Trophoblast cell (in vitro differentiated cells and primary cell): ENCODE results near the gene CCR8.

Experiments used
- DNase-seq, 2 donors: peaks; one replicate each; pipeline ENCODE4 v3.0.0-alpha.2; 2016
- H2AFZ ChIP-seq: 2 replicates; pipeline ENCODE4 v1.6.1; 2013; ENCODE audit warnings: low read length, moderate library complexity, mild to moderate bottlenecking; ENCODE audit not compliant: insufficient read depth, poor library complexity
- H2AK5ac ChIP-seq: 2 replicates; pipeline ENCODE4 v1.6.1; 2013; ENCODE audit warnings: mild to moderate bottlenecking, low read length
- H2BK120ac ChIP-seq: 2 replicates; pipeline ENCODE4 v1.6.1; 2013; ENCODE audit warnings: low read length, mild to moderate bottlenecking, moderate library complexity; ENCODE audit not compliant: insufficient read depth, poor library complexity
- H2BK12ac ChIP-seq: 2 replicates; pipeline ENCODE4 v1.6.1; 2013; ENCODE audit warnings: mild to moderate bottlenecking, low read length, moderate library complexity
- H2BK5ac ChIP-seq: 2 replicates; pipeline ENCODE4 v1.6.1; 2013; ENCODE audit warnings: low read length, low read depth, moderate library complexity, mild to moderate bottlenecking; ENCODE audit not compliant: poor library complexity
- H3K14ac ChIP-seq: 2 replicates; pipeline ENCODE4 v1.6.1; 2013; ENCODE audit warnings: mild to moderate bottlenecking, low read length
- H3K18ac ChIP-seq: 2 replicates; pipeline ENCODE4 v1.6.1; 2013; ENCODE audit warnings: mild to moderate bottlenecking, low read length
- H3K23ac ChIP-seq: 2 replicates; pipeline ENCODE4 v1.6.1; 2013; ENCODE audit warnings: low read length
- H3K27ac ChIP-seq: 2 replicates; pipeline ENCODE4 v1.5.1; 2013; ENCODE audit warnings: low read depth, mild to moderate bottlenecking, inconsistent platforms, low read length, moderate library complexity
- H3K27me3 ChIP-seq: 2 replicates; pipeline ENCODE4 v1.6.1; 2013; ENCODE audit warnings: inconsistent platforms, mild to moderate bottlenecking, low read length, moderate library complexity; ENCODE audit not compliant: insufficient read depth
- H3K36me3 ChIP-seq, 2 experiments: 1 replicate in 1 of 2; 2 replicates in 1 of 2; pipeline ENCODE4 v1.6.1; 2013; ENCODE audit warnings: low read length in 2 of 2, mild to moderate bottlenecking in 2 of 2, moderate library complexity in 1 of 2; ENCODE audit not compliant: insufficient read depth in 2 of 2, control insufficient read depth in 1 of 2
- H3K4ac ChIP-seq: 2 replicates; pipeline ENCODE4 v1.6.1; 2013; ENCODE audit warnings: low read depth, mild to moderate bottlenecking, low read length, moderate library complexity
- H3K4me1 ChIP-seq, 2 experiments: 1 replicate in 1 of 2; 2 replicates in 1 of 2; pipeline ENCODE4 v1.6.1; 2013; ENCODE audit warnings: low read length in 2 of 2, mild to moderate bottlenecking in 2 of 2, moderate library complexity in 1 of 2; ENCODE audit not compliant: insufficient read depth in 2 of 2, control insufficient read depth in 1 of 2
- H3K4me2 ChIP-seq: 2 replicates; pipeline ENCODE4 v1.6.1; 2013; ENCODE audit warnings: inconsistent platforms, mild to moderate bottlenecking, low read length, moderate library complexity
- H3K4me3 ChIP-seq: 2 replicates; pipeline ENCODE4 v1.5.1; 2013; ENCODE audit warnings: mild to moderate bottlenecking, low read depth, low read length, inconsistent platforms
- H3K79me1 ChIP-seq: one replicate; pipeline ENCODE4 v1.6.1; 2013; ENCODE audit warnings: low read length
- H3K79me2 ChIP-seq: 2 replicates; pipeline ENCODE4 v1.6.1; 2013; ENCODE audit warnings: low read length, mild to moderate bottlenecking; ENCODE audit not compliant: control insufficient read depth, insufficient read depth, poor library complexity
- H3K9ac ChIP-seq: 2 replicates; pipeline ENCODE4 v1.6.1; 2013; ENCODE audit warnings: mild to moderate bottlenecking, low read length
- H3K9me3 ChIP-seq: 2 replicates; pipeline ENCODE4 v1.6.1; 2013; ENCODE audit warnings: low read depth, mild to moderate bottlenecking, control low read depth, inconsistent platforms, low read length; ENCODE audit not compliant: insufficient read depth
- H4K12ac ChIP-seq: 2 replicates; pipeline ENCODE4 v1.6.1; 2013; ENCODE audit warnings: low read depth, mild to moderate bottlenecking, low read length, moderate library complexity
- H4K8ac ChIP-seq: 2 replicates; pipeline ENCODE4 v1.6.1; 2013; ENCODE audit warnings: low read depth, mild to moderate bottlenecking, low read length, moderate library complexity
- H4K91ac ChIP-seq: one replicate; pipeline ENCODE4 v1.6.1; 2013; ENCODE audit warnings: low read depth, mild to moderate bottlenecking, low read length, moderate library complexity
- WGBS: extraction: QIAGEN DNeasy Blood & Tissue Kit; methylation state at CpG from one replicate; pipeline ENCODE4 v1.1.7; 2013; ENCODE audit warnings: missing lambda C conversion rate; ENCODE audit not compliant: insufficient read length, insufficient coverage; ENCODE audit errors: extremely low coverage; 5-methylcytosine and 5-hydroxymethylcytosine counted together

CCR8 gene

GRCh38 chr3:39332525-39332924 is 3.0 kb downstream of the CCR8 start:
- H2AFZ ChIP-seq: no peak overlapping the region
- no peaks in the 10 kb centered on the region for H3K79me2 ChIP-seq
- no peak overlapping the region for H4K8ac ChIP-seq
- no peak overlapping the region for H3K18ac ChIP-seq
- H2BK5ac ChIP-seq: no peak overlapping the region
- no peak overlapping the region for H3K27ac ChIP-seq
- no peak overlapping the region for H4K12ac ChIP-seq
- no peak overlapping the region for H2BK12ac ChIP-seq
- no peak overlapping the region for H3K4ac ChIP-seq
- no peaks in the 10 kb centered on the region for H3K9me3 ChIP-seq
- no CpG with 5 or more reads among the region's 4 CpGs for WGBS
- H3K4me2 ChIP-seq: no peak overlapping the region
- no peak overlapping the region for H3K9ac ChIP-seq
- H2AK5ac ChIP-seq: no peak overlapping the region
- no peak overlapping the region for H3K4me3 ChIP-seq
- H3K36me3 ChIP-seq: no peaks in the 10 kb centered on the region
- no peak overlapping the region for H3K14ac ChIP-seq
- no peaks in the 10 kb centered on the region for H3K79me1 ChIP-seq
- H4K91ac ChIP-seq: no peak overlapping the region
- H2BK120ac ChIP-seq: no peak overlapping the region
- no peaks in the 10 kb centered on the region for H3K4me1 ChIP-seq
- H3K27me3 ChIP-seq: no peaks in the 10 kb centered on the region
- no peak for DNase-seq
- H3K23ac ChIP-seq: no peak overlapping the region

- Histone ChIP-seq H3K9ac (no peak overlapping the region), H2AK5ac (no peak overlapping the region), H2BK5ac (no peak overlapping the region), H3K14ac (no peak overlapping the region), H3K27ac (no peak overlapping the region), H3K79me1 (no peaks in the 10 kb centered on the region), H3K18ac (no peak overlapping the region), H4K12ac (no peak overlapping the region), H3K9me3 (no peaks in the 10 kb centered on the region), H3K4me1 (no peaks in the 10 kb centered on the region), H3K79me2 (no peaks in the 10 kb centered on the region), H3K23ac (no peak overlapping the region), H3K36me3 (no peaks in the 10 kb centered on the region), H4K91ac (no peak overlapping the region), H3K4me3 (no peak overlapping the region), H3K4me2 (no peak overlapping the region), H2BK12ac (no peak overlapping the region), H2AFZ (no peak overlapping the region), H4K8ac (no peak overlapping the region), H3K27me3 (no peaks in the 10 kb centered on the region), H3K4ac (no peak overlapping the region), H2BK120ac (no peak overlapping the region)
- no peak for DNase-seq
Observed at GRCh38 chr3:39333607-39334006, 4.1 kb downstream of the CCR8 start.

- WGBS: no CpG with 5 or more reads among the region's 4 CpGs
- Histone ChIP-seq H4K12ac (no peak overlapping the region), H2BK12ac (no peak overlapping the region), H4K8ac (no peak overlapping the region), H2BK120ac (no peak overlapping the region), H2BK5ac (no peak overlapping the region), H4K91ac (no peak overlapping the region), H3K4me1 (no peaks in the 10 kb centered on the region), H3K4me2 (no peak overlapping the region), H2AK5ac (no peak overlapping the region), H2AFZ (no peak overlapping the region), H3K4ac (no peak overlapping the region), H3K36me3 (no peaks in the 10 kb centered on the region), H3K79me1 (no peaks in the 10 kb centered on the region), H3K18ac (no peak overlapping the region), H3K23ac (no peak overlapping the region), H3K79me2 (no peaks in the 10 kb centered on the region), H3K4me3 (no peak overlapping the region), H3K27ac (no peak overlapping the region), H3K9me3 (no peaks in the 10 kb centered on the region), H3K14ac (no peak overlapping the region), H3K27me3 (no peaks in the 10 kb centered on the region), H3K9ac (no peak overlapping the region)
- DNase-seq: peak in 1 of 2 donors; percentile 1
Observed at GRCh38 chr3:39334205-39334604, 4.7 kb downstream of the CCR8 start.

- Histone ChIP-seq H3K27ac (no peak overlapping the region), H3K4me1 (no peaks in the 10 kb centered on the region), H3K27me3 (no peaks in the 10 kb centered on the region), H3K9me3 (no peaks in the 10 kb centered on the region), H4K8ac (no peak overlapping the region), H3K9ac (no peak overlapping the region), H3K18ac (no peak overlapping the region), H3K4ac (no peak overlapping the region), H4K91ac (no peak overlapping the region), H3K23ac (no peak overlapping the region), H2AFZ (no peak overlapping the region), H2BK120ac (no peak overlapping the region), H2BK12ac (no peak overlapping the region), H3K4me3 (no peak overlapping the region), H3K14ac (no peak overlapping the region), H3K36me3 (no peaks in the 10 kb centered on the region), H3K79me1 (no peaks in the 10 kb centered on the region), H3K4me2 (no peak overlapping the region), H2AK5ac (no peak overlapping the region), H3K79me2 (no peaks in the 10 kb centered on the region), H4K12ac (no peak overlapping the region), H2BK5ac (no peak overlapping the region)
- no peak for DNase-seq
- no CpG with 5 or more reads among the region's 1 CpG for WGBS
Observed at GRCh38 chr3:39338201-39338600, 8.7 kb downstream of the CCR8 start.
